Measurements from ENCODE around the gene PBOV1. TPM values are rescaled to one million over a fixed set of nuclear protein-coding genes. Genes with fewer than 3 reads are reported as not detected.

The PBOV1 gene
- total and polyA plus RNA-seq, 12 donors, result not detected

GRCh38 chr6:138235205-138235604 is 16.9 kb upstream of the PBOV1 start:
- Histone ChIP-seq H3K27ac (no peak overlapping the region), H3K36me3 (replicated peaks in 1 of 2) (no peaks in the 10 kb centered on the region), H3K9me3 (replicated peaks in 1 of 3) (no peaks in the 10 kb centered on the region), H3K4me3 (no peak overlapping the region), H3K27me3 (peaks cover 5% of the 10 kb centered on the region), H3K4me1 (replicated peaks in 1 of 2) (no peaks in the 10 kb centered on the region)
- no peak for DNase-seq
- WGBS, 4 donors, result 56 to 75% (median 70%) methylated on average over 1 of the region's 1 CpG
- TF ChIP-seq, protein P1, sequence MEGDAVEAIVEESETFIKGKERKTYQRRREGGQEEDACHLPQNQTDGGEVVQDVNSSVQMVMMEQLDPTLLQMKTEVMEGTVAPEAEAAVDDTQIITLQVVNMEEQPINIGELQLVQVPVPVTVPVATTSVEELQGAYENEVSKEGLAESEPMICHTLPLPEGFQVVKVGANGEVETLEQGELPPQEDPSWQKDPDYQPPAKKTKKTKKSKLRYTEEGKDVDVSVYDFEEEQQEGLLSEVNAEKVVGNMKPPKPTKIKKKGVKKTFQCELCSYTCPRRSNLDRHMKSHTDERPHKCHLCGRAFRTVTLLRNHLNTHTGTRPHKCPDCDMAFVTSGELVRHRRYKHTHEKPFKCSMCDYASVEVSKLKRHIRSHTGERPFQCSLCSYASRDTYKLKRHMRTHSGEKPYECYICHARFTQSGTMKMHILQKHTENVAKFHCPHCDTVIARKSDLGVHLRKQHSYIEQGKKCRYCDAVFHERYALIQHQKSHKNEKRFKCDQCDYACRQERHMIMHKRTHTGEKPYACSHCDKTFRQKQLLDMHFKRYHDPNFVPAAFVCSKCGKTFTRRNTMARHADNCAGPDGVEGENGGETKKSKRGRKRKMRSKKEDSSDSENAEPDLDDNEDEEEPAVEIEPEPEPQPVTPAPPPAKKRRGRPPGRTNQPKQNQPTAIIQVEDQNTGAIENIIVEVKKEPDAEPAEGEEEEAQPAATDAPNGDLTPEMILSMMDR (IDR thresholded peaks at IDR 0.05), result no peak
- TF ChIP-seq POLR2A (IDR thresholded peaks at IDR 0.05), result no peak
- intact Hi-C loops (cut with DNase I), result no loop called here

- H3K36me3 ChIP-seq (replicated peaks in 1 of 2), result no peaks in the 10 kb centered on the region
- no peaks in the 10 kb centered on the region for H3K9me3 ChIP-seq (replicated peaks in 1 of 3)
- H3K27me3 ChIP-seq, result peaks cover 5% of the 10 kb centered on the region
- no peak for DNase-seq
- H3K4me3 ChIP-seq, result no peak overlapping the region
- intact Hi-C loops (cut with DNase I), result no loop called here
- H3K27ac ChIP-seq, result no peak overlapping the region
- 26 to 60% (median 35%) methylated on average over 2 of the region's 2 CpGs for WGBS, 4 donors
- H3K4me1 ChIP-seq (replicated peaks in 1 of 2), result no peaks in the 10 kb centered on the region
- TF ChIP-seq, protein P1 (IDR thresholded peaks at IDR 0.05), result no peak
- no peak for TF ChIP-seq POLR2A (IDR thresholded peaks at IDR 0.05)
Observed at GRCh38 chr6:138234363-138234762, 16.1 kb upstream of the PBOV1 start.

- H3K9me3 ChIP-seq (replicated peaks in 1 of 3), result no peaks in the 10 kb centered on the region
- H3K4me1 ChIP-seq (replicated peaks in 1 of 2), result no peaks in the 10 kb centered on the region
- 55 to 62% (median 58%) methylated on average over 4 of the region's 4 CpGs for WGBS, 4 donors
- no peaks in the 10 kb centered on the region for H3K36me3 ChIP-seq (replicated peaks in 1 of 2)
- H3K27me3 ChIP-seq, result peaks cover 5% of the 10 kb centered on the region
- intact Hi-C loops (cut with DNase I), result no loop called here
- peak in 1 of 7 donors; percentile 66 for DNase-seq
- H3K4me3 ChIP-seq, result no peak overlapping the region
- TF ChIP-seq, protein P1 (IDR thresholded peaks at IDR 0.05), result no peak
- no peak for TF ChIP-seq POLR2A (IDR thresholded peaks at IDR 0.05)
- H3K27ac ChIP-seq, result peak overlapping the region in 1 of 5 donors; percentile 59
Observed at GRCh38 chr6:138231381-138231886, 13.1 kb upstream of the PBOV1 start.

GRCh38 chr6:138230759-138231380 is 12.6 kb upstream of the PBOV1 start:
- 62 to 69% (median 65%) methylated on average over 3 of the region's 3 CpGs for WGBS, 4 donors
- Histone ChIP-seq H3K36me3 (replicated peaks in 1 of 2) (no peaks in the 10 kb centered on the region), H3K4me1 (replicated peaks in 1 of 2) (no peaks in the 10 kb centered on the region), H3K27ac (peak overlapping the region in 1 of 5 donors; percentile 59), H3K4me3 (no peak overlapping the region), H3K9me3 (replicated peaks in 1 of 3) (no peaks in the 10 kb centered on the region), H3K27me3 (no peaks in the 10 kb centered on the region)
- intact Hi-C loops (cut with DNase I), result no loop called here
- TF ChIP-seq, protein P1 (IDR thresholded peaks at IDR 0.05), result no peak
- no peak for TF ChIP-seq POLR2A (IDR thresholded peaks at IDR 0.05)
- DNase-seq, result no peak
